Measurements from ENCODE around the gene SORCS3.

The SORCS3 gene

DNA sequence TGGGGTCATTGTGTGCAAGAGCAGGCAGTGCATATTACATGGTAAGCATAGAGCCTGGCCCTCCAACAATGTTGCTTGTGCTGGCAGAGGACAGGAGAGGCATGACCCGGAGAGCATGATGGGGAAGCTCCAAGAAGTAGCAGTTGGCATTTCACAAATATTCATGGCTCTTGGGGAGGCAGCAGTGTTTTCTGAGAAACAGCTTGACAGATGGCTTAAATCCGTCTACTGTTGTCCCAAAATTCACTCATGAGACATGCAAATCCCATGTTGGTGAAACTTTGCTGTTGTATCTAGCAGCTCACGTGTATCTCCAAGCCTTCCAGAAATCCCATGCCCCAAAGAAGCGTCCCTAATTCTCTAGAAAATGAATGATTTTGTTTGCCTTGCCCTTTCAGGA, 487.0 kb downstream of the SORCS3 start:
- Histone ChIP-seq H3K9me3 (ENCODE audit: control insufficient read depth in 1 of 2, low read length in 2 of 2) (no peaks in the 10 kb centered on the region), H3K4me1 (ENCODE audit: control insufficient read depth in 1 of 2, insufficient read depth in 2 of 2, low read length in 2 of 2) (no peaks in the 10 kb centered on the region), H3K27ac (ENCODE audit: low read length) (no peak overlapping the region), H3K36me3 (ENCODE audit: control insufficient read depth in 1 of 2, insufficient read depth in 2 of 2, low read length in 2 of 2) (no peaks in the 10 kb centered on the region), H3K27me3 (ENCODE audit: low read depth, low read length) (no peaks in the 10 kb centered on the region), H3K4me3 (ENCODE audit: low read depth in 1 of 2, low read length in 2 of 2) (no peak overlapping the region)

- Histone ChIP-seq H3K9me3 (ENCODE audit: control insufficient read depth in 1 of 2, low read length in 2 of 2) (no peaks in the 10 kb centered on the region), H3K36me3 (ENCODE audit: control insufficient read depth in 1 of 2, insufficient read depth in 2 of 2, low read length in 2 of 2) (no peaks in the 10 kb centered on the region), H3K4me1 (ENCODE audit: control insufficient read depth in 1 of 2, insufficient read depth in 2 of 2, low read length in 2 of 2) (no peaks in the 10 kb centered on the region), H3K27ac (ENCODE audit: low read length) (no peak overlapping the region), H3K4me3 (ENCODE audit: low read depth in 1 of 2, low read length in 2 of 2) (no peak overlapping the region), H3K27me3 (ENCODE audit: low read depth, low read length) (no peaks in the 10 kb centered on the region)
These were observed 497.3 kb downstream of the SORCS3 start for GRCh38 chr10:105138358-105138757.

DNA sequence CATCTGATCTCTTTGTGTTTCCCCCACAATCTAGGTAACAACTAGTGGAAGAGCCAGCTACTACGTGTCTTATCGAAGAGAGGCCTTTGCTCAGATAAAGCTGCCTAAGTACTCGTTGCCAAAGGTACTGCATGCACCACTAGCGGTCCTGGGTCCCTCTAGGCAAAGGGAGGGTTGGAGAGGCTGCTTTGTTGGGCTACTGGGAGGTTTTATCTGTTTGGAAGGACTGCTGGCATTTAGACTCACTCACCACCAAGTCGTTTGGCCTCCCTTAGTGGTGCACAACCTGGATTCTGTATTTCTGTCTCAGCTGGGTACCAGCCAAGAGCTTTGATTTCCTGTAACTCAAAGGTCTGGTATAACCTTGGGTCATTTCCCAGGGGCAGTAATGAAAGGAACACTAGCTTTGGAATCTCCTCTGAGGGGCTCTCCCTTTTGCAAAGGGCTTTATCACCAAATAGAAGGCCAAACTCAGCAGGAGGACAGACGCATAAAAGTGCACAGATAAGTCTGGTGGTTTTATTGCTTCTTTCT, 498.3 kb downstream of the SORCS3 start:
- H3K36me3 ChIP-seq (ENCODE audit: control insufficient read depth in 1 of 2, insufficient read depth in 2 of 2, low read length in 2 of 2), result no peaks in the 10 kb centered on the region
- H3K27me3 ChIP-seq (ENCODE audit: low read depth, low read length), result no peaks in the 10 kb centered on the region
- H3K4me3 ChIP-seq (ENCODE audit: low read depth in 1 of 2, low read length in 2 of 2), result no peak overlapping the region
- no peaks in the 10 kb centered on the region for H3K4me1 ChIP-seq (ENCODE audit: control insufficient read depth in 1 of 2, insufficient read depth in 2 of 2, low read length in 2 of 2)
- no peaks in the 10 kb centered on the region for H3K9me3 ChIP-seq (ENCODE audit: control insufficient read depth in 1 of 2, low read length in 2 of 2)
- H3K27ac ChIP-seq (ENCODE audit: low read length), result no peak overlapping the region

DNA sequence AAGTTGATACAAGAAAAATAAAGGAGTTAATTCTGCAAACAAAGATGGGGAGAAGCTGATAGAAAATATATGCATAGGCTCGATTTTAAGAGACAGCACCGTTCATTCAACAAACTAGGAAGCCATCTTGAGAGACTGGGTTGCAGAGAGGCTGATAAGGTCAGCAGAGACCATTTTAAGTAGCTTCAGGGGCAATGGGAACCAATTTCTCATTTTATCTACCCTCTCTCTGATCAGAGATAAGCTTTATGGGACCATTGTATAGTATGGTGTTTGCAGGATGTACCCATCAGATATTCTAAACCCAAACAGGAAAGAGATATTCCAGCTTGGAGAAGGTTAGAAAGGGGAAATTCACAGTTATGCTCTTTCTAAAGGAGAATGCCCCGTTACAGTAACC, 499.5 kb downstream of the SORCS3 start:
- Histone ChIP-seq H3K36me3 (ENCODE audit: control insufficient read depth in 1 of 2, insufficient read depth in 2 of 2, low read length in 2 of 2) (no peaks in the 10 kb centered on the region), H3K27ac (ENCODE audit: low read length) (no peak overlapping the region), H3K9me3 (ENCODE audit: control insufficient read depth in 1 of 2, low read length in 2 of 2) (no peaks in the 10 kb centered on the region), H3K4me1 (ENCODE audit: control insufficient read depth in 1 of 2, insufficient read depth in 2 of 2, low read length in 2 of 2) (no peaks in the 10 kb centered on the region), H3K4me3 (ENCODE audit: low read depth in 1 of 2, low read length in 2 of 2) (no peak overlapping the region), H3K27me3 (ENCODE audit: low read depth, low read length) (no peaks in the 10 kb centered on the region)

DNA sequence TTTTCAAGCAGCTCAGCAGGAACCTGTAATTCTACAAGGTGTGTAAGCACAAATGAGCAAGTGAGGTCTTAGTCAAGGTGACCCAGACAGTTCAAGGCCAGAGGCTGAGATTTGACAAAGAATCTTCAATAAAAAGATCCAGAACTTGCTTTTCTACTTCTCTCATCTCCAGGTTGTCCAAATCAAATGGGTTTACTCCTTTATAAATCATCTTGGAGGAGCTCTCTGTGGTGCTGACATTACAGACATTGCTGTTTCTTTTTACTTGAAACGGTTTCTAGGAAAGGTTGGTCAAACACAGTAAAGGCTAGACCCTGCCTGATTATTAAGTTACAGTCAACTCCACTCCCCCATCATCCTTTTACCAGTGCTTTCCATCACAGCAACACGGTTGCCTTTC, 504.6 kb downstream of the SORCS3 start:
- Histone ChIP-seq H3K9me3 (ENCODE audit: control insufficient read depth in 1 of 2, low read length in 2 of 2) (no peaks in the 10 kb centered on the region), H3K4me1 (ENCODE audit: control insufficient read depth in 1 of 2, insufficient read depth in 2 of 2, low read length in 2 of 2) (no peaks in the 10 kb centered on the region), H3K27me3 (ENCODE audit: low read depth, low read length) (no peaks in the 10 kb centered on the region), H3K27ac (ENCODE audit: low read length) (no peak overlapping the region), H3K36me3 (ENCODE audit: control insufficient read depth in 1 of 2, insufficient read depth in 2 of 2, low read length in 2 of 2) (no peaks in the 10 kb centered on the region), H3K4me3 (ENCODE audit: low read depth in 1 of 2, low read length in 2 of 2) (no peak overlapping the region)

- H3K27ac ChIP-seq (ENCODE audit: low read length), result no peak overlapping the region
- H3K27me3 ChIP-seq (ENCODE audit: low read depth, low read length), result no peaks in the 10 kb centered on the region
- H3K4me3 ChIP-seq (ENCODE audit: low read depth in 1 of 2, low read length in 2 of 2), result no peak overlapping the region
- no peaks in the 10 kb centered on the region for H3K9me3 ChIP-seq (ENCODE audit: control insufficient read depth in 1 of 2, low read length in 2 of 2)
- H3K36me3 ChIP-seq (ENCODE audit: control insufficient read depth in 1 of 2, insufficient read depth in 2 of 2, low read length in 2 of 2), result no peaks in the 10 kb centered on the region
- H3K4me1 ChIP-seq (ENCODE audit: control insufficient read depth in 1 of 2, insufficient read depth in 2 of 2, low read length in 2 of 2), result no peaks in the 10 kb centered on the region
These were observed 505.3 kb downstream of the SORCS3 start for GRCh38 chr10:105146436-105146835.

DNA sequence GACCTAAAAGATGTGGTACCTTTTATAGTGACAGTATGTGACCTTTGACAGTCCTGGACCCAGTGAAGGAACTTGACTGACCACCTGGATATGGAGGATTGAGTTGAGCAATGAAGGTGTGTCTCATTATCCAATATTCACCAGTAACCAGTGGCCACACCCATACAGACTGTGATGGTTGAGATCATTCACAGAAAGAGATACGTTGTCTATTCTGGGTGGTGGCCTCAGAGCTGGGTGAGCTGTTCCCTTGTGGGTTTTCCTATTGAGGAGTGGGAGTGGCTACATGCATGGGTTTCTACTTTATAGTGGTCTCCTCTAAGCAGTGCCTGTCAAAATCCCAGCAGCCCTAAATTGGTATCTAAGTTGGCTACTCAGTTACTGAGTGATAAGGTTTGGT, 507.4 kb downstream of the SORCS3 start:
- H3K27me3 ChIP-seq (ENCODE audit: low read depth, low read length), result no peaks in the 10 kb centered on the region
- H3K4me1 ChIP-seq (ENCODE audit: control insufficient read depth in 1 of 2, insufficient read depth in 2 of 2, low read length in 2 of 2), result no peaks in the 10 kb centered on the region
- H3K27ac ChIP-seq (ENCODE audit: low read length), result no peak overlapping the region
- no peaks in the 10 kb centered on the region for H3K9me3 ChIP-seq (ENCODE audit: control insufficient read depth in 1 of 2, low read length in 2 of 2)
- no peaks in the 10 kb centered on the region for H3K36me3 ChIP-seq (ENCODE audit: control insufficient read depth in 1 of 2, insufficient read depth in 2 of 2, low read length in 2 of 2)
- H3K4me3 ChIP-seq (ENCODE audit: low read depth in 1 of 2, low read length in 2 of 2), result no peak overlapping the region

- Histone ChIP-seq H3K27ac (ENCODE audit: low read length) (no peak overlapping the region), H3K9me3 (ENCODE audit: control insufficient read depth in 1 of 2, low read length in 2 of 2) (no peaks in the 10 kb centered on the region), H3K4me3 (ENCODE audit: low read depth in 1 of 2, low read length in 2 of 2) (no peak overlapping the region), H3K36me3 (ENCODE audit: control insufficient read depth in 1 of 2, insufficient read depth in 2 of 2, low read length in 2 of 2) (no peaks in the 10 kb centered on the region), H3K4me1 (ENCODE audit: control insufficient read depth in 1 of 2, insufficient read depth in 2 of 2, low read length in 2 of 2) (no peaks in the 10 kb centered on the region), H3K27me3 (ENCODE audit: low read depth, low read length) (no peaks in the 10 kb centered on the region)
These were observed 507.8 kb downstream of the SORCS3 start for GRCh38 chr10:105148921-105149320.

- Histone ChIP-seq H3K9me3 (ENCODE audit: control insufficient read depth in 1 of 2, low read length in 2 of 2) (no peaks in the 10 kb centered on the region), H3K27me3 (ENCODE audit: low read depth, low read length) (no peaks in the 10 kb centered on the region), H3K27ac (ENCODE audit: low read length) (no peak overlapping the region), H3K36me3 (ENCODE audit: control insufficient read depth in 1 of 2, insufficient read depth in 2 of 2, low read length in 2 of 2) (no peaks in the 10 kb centered on the region), H3K4me1 (ENCODE audit: control insufficient read depth in 1 of 2, insufficient read depth in 2 of 2, low read length in 2 of 2) (no peaks in the 10 kb centered on the region), H3K4me3 (ENCODE audit: low read depth in 1 of 2, low read length in 2 of 2) (no peak overlapping the region)
These were observed 508.3 kb downstream of the SORCS3 start for GRCh38 chr10:105149371-105149891.

GRCh38 chr10:105150259-105150880, 509.3 kb downstream of the SORCS3 start:
- no peak overlapping the region for H3K4me3 ChIP-seq (ENCODE audit: low read depth in 1 of 2, low read length in 2 of 2)
- H3K9me3 ChIP-seq (ENCODE audit: control insufficient read depth in 1 of 2, low read length in 2 of 2), result no peaks in the 10 kb centered on the region

GRCh38 chr10:105154736-105155135, 513.6 kb downstream of the SORCS3 start:
- no peak overlapping the region for H3K4me3 ChIP-seq (ENCODE audit: low read depth in 1 of 2, low read length in 2 of 2)
- H3K27me3 ChIP-seq (ENCODE audit: low read depth, low read length), result no peaks in the 10 kb centered on the region
- H3K27ac ChIP-seq (ENCODE audit: low read length), result no peak overlapping the region
- no peaks in the 10 kb centered on the region for H3K36me3 ChIP-seq (ENCODE audit: control insufficient read depth in 1 of 2, insufficient read depth in 2 of 2, low read length in 2 of 2)
- H3K4me1 ChIP-seq (ENCODE audit: control insufficient read depth in 1 of 2, insufficient read depth in 2 of 2, low read length in 2 of 2), result no peaks in the 10 kb centered on the region
- no peaks in the 10 kb centered on the region for H3K9me3 ChIP-seq (ENCODE audit: control insufficient read depth in 1 of 2, low read length in 2 of 2)

More at GRCh38 chr10:105150259-105150880, 509.3 kb downstream of the SORCS3 start:
- H3K27ac ChIP-seq (ENCODE audit: low read length), result no peak overlapping the region
- no peaks in the 10 kb centered on the region for H3K27me3 ChIP-seq (ENCODE audit: low read depth, low read length)
- no peaks in the 10 kb centered on the region for H3K36me3 ChIP-seq (ENCODE audit: control insufficient read depth in 1 of 2, insufficient read depth in 2 of 2, low read length in 2 of 2)
- no peaks in the 10 kb centered on the region for H3K4me1 ChIP-seq (ENCODE audit: control insufficient read depth in 1 of 2, insufficient read depth in 2 of 2, low read length in 2 of 2)

DNA sequence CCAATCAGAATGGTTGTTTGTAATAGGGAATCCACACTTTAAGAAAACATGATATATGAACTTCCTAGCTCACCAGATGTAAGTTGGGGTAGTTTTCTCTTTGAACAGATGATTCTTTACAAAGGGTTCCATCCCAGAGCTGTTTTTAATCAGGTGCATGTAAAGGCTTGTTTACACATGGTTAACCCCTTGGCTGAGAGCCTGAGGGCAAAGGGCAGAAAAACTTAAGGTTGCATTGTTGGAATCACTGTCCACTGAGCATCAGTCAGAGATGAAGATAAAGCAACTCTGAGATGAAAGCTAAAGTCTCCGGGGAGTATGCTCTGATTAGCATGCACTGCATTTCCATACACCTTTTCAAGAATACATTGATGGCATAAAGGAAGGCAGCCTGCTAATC, 518.2 kb downstream of the SORCS3 start:
- no peaks in the 10 kb centered on the region for H3K36me3 ChIP-seq (ENCODE audit: control insufficient read depth in 1 of 2, insufficient read depth in 2 of 2, low read length in 2 of 2)

More for the DNA sequence above, 518.2 kb downstream of the SORCS3 start:
- Histone ChIP-seq H3K4me1 (ENCODE audit: control insufficient read depth in 1 of 2, insufficient read depth in 2 of 2, low read length in 2 of 2) (no peaks in the 10 kb centered on the region), H3K27me3 (ENCODE audit: low read depth, low read length) (no peaks in the 10 kb centered on the region), H3K9me3 (ENCODE audit: control insufficient read depth in 1 of 2, low read length in 2 of 2) (no peaks in the 10 kb centered on the region), H3K27ac (ENCODE audit: low read length) (no peak overlapping the region), H3K4me3 (ENCODE audit: low read depth in 1 of 2, low read length in 2 of 2) (no peak overlapping the region)

All from muscle layer of duodenum (tissue), 2 donors.